ENCODE data around the gene GSTO2.

GSTO2 gene

GRCh38 chr10:104340641-104341040 is 71.7 kb downstream of the GSTO2 start:
- no peaks in the 10 kb centered on the region for H3K27me3 ChIP-seq (ENCODE audit: insufficient read depth, low read length)
- peaks cover 5% of the 10 kb centered on the region; the same call in 1 of the 2 replicates for H3K36me3 ChIP-seq (ENCODE audit: insufficient read depth, low read length)
- peaks cover 41% of the 10 kb centered on the region for H3K79me2 ChIP-seq (ENCODE audit: control insufficient read depth, insufficient read depth, low read length, unreplicated experiment)
- peak overlapping the region; percentile 100; the same call in 1 of the 2 replicates for H3K27ac ChIP-seq (ENCODE audit: low read depth, low read length)
- no peak overlapping the region for H2AFZ ChIP-seq (ENCODE audit: low read length, unreplicated experiment)
- H3K4me1 ChIP-seq (ENCODE audit: control insufficient read depth, insufficient read depth, low read length, unreplicated experiment), result peaks cover 19% of the 10 kb centered on the region
- 0 out of 2 replicates have a peak overlapping the region, but pooled peaks have one; percentile 99 for H3K4me3 ChIP-seq (ENCODE audit: low read depth, low read length)

GRCh38 chr10:104342941-104343411 is 74.0 kb downstream of the GSTO2 start:
- Histone ChIP-seq H3K27me3 (ENCODE audit: insufficient read depth, low read length) (no peaks in the 10 kb centered on the region), H3K27ac (ENCODE audit: low read depth, low read length) (peak overlapping the region; percentile 5; the same call in 1 of the 2 replicates), H3K4me1 (ENCODE audit: control insufficient read depth, insufficient read depth, low read length, unreplicated experiment) (peaks cover 14% of the 10 kb centered on the region), H3K4me3 (ENCODE audit: low read depth, low read length) (no peak overlapping the region), H2AFZ (ENCODE audit: low read length, unreplicated experiment) (no peak overlapping the region), H3K36me3 (ENCODE audit: insufficient read depth, low read length) (no peaks in the 10 kb centered on the region), H3K79me2 (ENCODE audit: control insufficient read depth, insufficient read depth, low read length, unreplicated experiment) (peaks cover 18% of the 10 kb centered on the region)

- Histone ChIP-seq H3K36me3 (ENCODE audit: insufficient read depth, low read length) (no peaks in the 10 kb centered on the region), H3K27ac (ENCODE audit: low read depth, low read length) (no peak overlapping the region), H2AFZ (ENCODE audit: low read length, unreplicated experiment) (no peak overlapping the region), H3K4me1 (ENCODE audit: control insufficient read depth, insufficient read depth, low read length, unreplicated experiment) (peaks cover 15% of the 10 kb centered on the region), H3K79me2 (ENCODE audit: control insufficient read depth, insufficient read depth, low read length, unreplicated experiment) (peaks cover 6% of the 10 kb centered on the region), H3K27me3 (ENCODE audit: insufficient read depth, low read length) (no peaks in the 10 kb centered on the region), H3K4me3 (ENCODE audit: low read depth, low read length) (no peak overlapping the region)
Observed at GRCh38 chr10:104344219-104344618, 75.2 kb downstream of the GSTO2 start.

- Histone ChIP-seq H3K27ac (ENCODE audit: low read depth, low read length) (no peak overlapping the region), H3K4me3 (ENCODE audit: low read depth, low read length) (no peak overlapping the region), H3K4me1 (ENCODE audit: control insufficient read depth, insufficient read depth, low read length, unreplicated experiment) (peaks cover 21% of the 10 kb centered on the region), H3K79me2 (ENCODE audit: control insufficient read depth, insufficient read depth, low read length, unreplicated experiment) (peaks cover 1% of the 10 kb centered on the region), H2AFZ (ENCODE audit: low read length, unreplicated experiment) (no peak overlapping the region), H3K27me3 (ENCODE audit: insufficient read depth, low read length) (no peaks in the 10 kb centered on the region), H3K36me3 (ENCODE audit: insufficient read depth, low read length) (no peaks in the 10 kb centered on the region)
Observed at GRCh38 chr10:104345515-104345914, 76.5 kb downstream of the GSTO2 start.

- no peaks in the 10 kb centered on the region for H3K36me3 ChIP-seq (ENCODE audit: insufficient read depth, low read length)
- H3K4me3 ChIP-seq (ENCODE audit: low read depth, low read length), result no peak overlapping the region
- no peaks in the 10 kb centered on the region for H3K79me2 ChIP-seq (ENCODE audit: control insufficient read depth, insufficient read depth, low read length, unreplicated experiment)
- H3K27ac ChIP-seq (ENCODE audit: low read depth, low read length), result no peak overlapping the region
- H2AFZ ChIP-seq (ENCODE audit: low read length, unreplicated experiment), result no peak overlapping the region
- H3K4me1 ChIP-seq (ENCODE audit: control insufficient read depth, insufficient read depth, low read length, unreplicated experiment), result peaks cover 24% of the 10 kb centered on the region
- no peaks in the 10 kb centered on the region for H3K27me3 ChIP-seq (ENCODE audit: insufficient read depth, low read length)
Observed at GRCh38 chr10:104345941-104346340, 77.0 kb downstream of the GSTO2 start.

- H3K27me3 ChIP-seq (ENCODE audit: insufficient read depth, low read length), result no peaks in the 10 kb centered on the region
- no peak overlapping the region for H3K27ac ChIP-seq (ENCODE audit: low read depth, low read length)
- no peak overlapping the region for H2AFZ ChIP-seq (ENCODE audit: low read length, unreplicated experiment)
- peaks cover 3% of the 10 kb centered on the region for H3K79me2 ChIP-seq (ENCODE audit: control insufficient read depth, insufficient read depth, low read length, unreplicated experiment)
- no peaks in the 10 kb centered on the region for H3K36me3 ChIP-seq (ENCODE audit: insufficient read depth, low read length)
- no peak overlapping the region for H3K4me3 ChIP-seq (ENCODE audit: low read depth, low read length)
- peaks cover 35% of the 10 kb centered on the region for H3K4me1 ChIP-seq (ENCODE audit: control insufficient read depth, insufficient read depth, low read length, unreplicated experiment)
Observed at GRCh38 chr10:104347295-104348045, 78.5 kb downstream of the GSTO2 start.

- no peak overlapping the region for H3K27ac ChIP-seq (ENCODE audit: low read depth, low read length)
Observed at GRCh38 chr10:104348601-104349000, 79.6 kb downstream of the GSTO2 start.

GRCh38 chr10:104349623-104350126 is 80.7 kb downstream of the GSTO2 start:
- peaks cover 33% of the 10 kb centered on the region for H3K4me1 ChIP-seq (ENCODE audit: control insufficient read depth, insufficient read depth, low read length, unreplicated experiment)
- H3K36me3 ChIP-seq (ENCODE audit: insufficient read depth, low read length), result no peaks in the 10 kb centered on the region
- peak overlapping the region; percentile 46 for H3K4me3 ChIP-seq (ENCODE audit: low read depth, low read length)
- H3K27ac ChIP-seq (ENCODE audit: low read depth, low read length), result peak overlapping the region; percentile 73
- peak overlapping the region; percentile 64 for H2AFZ ChIP-seq (ENCODE audit: low read length, unreplicated experiment)
- H3K27me3 ChIP-seq (ENCODE audit: insufficient read depth, low read length), result no peaks in the 10 kb centered on the region
- H3K79me2 ChIP-seq (ENCODE audit: control insufficient read depth, insufficient read depth, low read length, unreplicated experiment), result peaks cover 5% of the 10 kb centered on the region

More at GRCh38 chr10:104348601-104349000, 79.6 kb downstream of the GSTO2 start:
- no peak overlapping the region for H3K4me3 ChIP-seq (ENCODE audit: low read depth, low read length)
- H3K4me1 ChIP-seq (ENCODE audit: control insufficient read depth, insufficient read depth, low read length, unreplicated experiment), result peaks cover 30% of the 10 kb centered on the region
- H2AFZ ChIP-seq (ENCODE audit: low read length, unreplicated experiment), result no peak overlapping the region
- H3K27me3 ChIP-seq (ENCODE audit: insufficient read depth, low read length), result no peaks in the 10 kb centered on the region
- no peaks in the 10 kb centered on the region for H3K36me3 ChIP-seq (ENCODE audit: insufficient read depth, low read length)
- peaks cover 5% of the 10 kb centered on the region for H3K79me2 ChIP-seq (ENCODE audit: control insufficient read depth, insufficient read depth, low read length, unreplicated experiment)

GRCh38 chr10:104350127-104350635 is 81.2 kb downstream of the GSTO2 start:
- peak overlapping the region; percentile 64 for H2AFZ ChIP-seq (ENCODE audit: low read length, unreplicated experiment)

GRCh38 chr10:104351061-104351702 is 82.2 kb downstream of the GSTO2 start:
- Histone ChIP-seq H3K4me1 (ENCODE audit: control insufficient read depth, insufficient read depth, low read length, unreplicated experiment) (peaks cover 33% of the 10 kb centered on the region), H2AFZ (ENCODE audit: low read length, unreplicated experiment) (no peak overlapping the region), H3K36me3 (ENCODE audit: insufficient read depth, low read length) (no peaks in the 10 kb centered on the region), H3K79me2 (ENCODE audit: control insufficient read depth, insufficient read depth, low read length, unreplicated experiment) (peaks cover 5% of the 10 kb centered on the region), H3K27me3 (ENCODE audit: insufficient read depth, low read length) (no peaks in the 10 kb centered on the region), H3K27ac (ENCODE audit: low read depth, low read length) (peak overlapping the region; percentile 73), H3K4me3 (ENCODE audit: low read depth, low read length) (peak overlapping the region; percentile 79; the same call in 1 of the 2 replicates)

More at GRCh38 chr10:104350127-104350635, 81.2 kb downstream of the GSTO2 start:
- peak overlapping the region; percentile 73 for H3K27ac ChIP-seq (ENCODE audit: low read depth, low read length)
- peak overlapping the region; percentile 46 for H3K4me3 ChIP-seq (ENCODE audit: low read depth, low read length)
- H3K4me1 ChIP-seq (ENCODE audit: control insufficient read depth, insufficient read depth, low read length, unreplicated experiment), result peaks cover 33% of the 10 kb centered on the region
- no peaks in the 10 kb centered on the region for H3K36me3 ChIP-seq (ENCODE audit: insufficient read depth, low read length)
- H3K27me3 ChIP-seq (ENCODE audit: insufficient read depth, low read length), result no peaks in the 10 kb centered on the region
- H3K79me2 ChIP-seq (ENCODE audit: control insufficient read depth, insufficient read depth, low read length, unreplicated experiment), result peaks cover 5% of the 10 kb centered on the region

Data from ACC112 (cell line).